Prostate gland (tissue), 2 donors: ENCODE data around the gene ST7.

Source experiments
- POLR2A ChIP-seq: fragments of 450-650 bp; IDR thresholded peaks from one replicate; pipeline ENCODE4 v1.6.1; 2016; ENCODE audit warnings: antibody characterized with exemption, mild to moderate bottlenecking
- POLR2AphosphoS5 ChIP-seq: sonication (generic); formaldehyde crosslinking; IDR thresholded peaks from one replicate; pipeline ENCODE4 v1.6.1; 2017; ENCODE audit warnings: antibody characterized with exemption
- TF ChIP-seq, protein P1 (sequence below), 4 experiments: fragments of 200-600 bp in 2 of 4; fragments of 450-650 bp in 2 of 4; sonication (generic) in 2 of 4; IDR thresholded peaks; 1 replicate in 3 of 4; 2 replicates in 1 of 4; pipeline ENCODE4 v1.5.1; 2016 to 2019; ENCODE audit warnings: antibody characterized with exemption in 4 of 4, mild to moderate bottlenecking in 2 of 4, moderate library complexity in 2 of 4

- TF ChIP-seq, protein P1, sequence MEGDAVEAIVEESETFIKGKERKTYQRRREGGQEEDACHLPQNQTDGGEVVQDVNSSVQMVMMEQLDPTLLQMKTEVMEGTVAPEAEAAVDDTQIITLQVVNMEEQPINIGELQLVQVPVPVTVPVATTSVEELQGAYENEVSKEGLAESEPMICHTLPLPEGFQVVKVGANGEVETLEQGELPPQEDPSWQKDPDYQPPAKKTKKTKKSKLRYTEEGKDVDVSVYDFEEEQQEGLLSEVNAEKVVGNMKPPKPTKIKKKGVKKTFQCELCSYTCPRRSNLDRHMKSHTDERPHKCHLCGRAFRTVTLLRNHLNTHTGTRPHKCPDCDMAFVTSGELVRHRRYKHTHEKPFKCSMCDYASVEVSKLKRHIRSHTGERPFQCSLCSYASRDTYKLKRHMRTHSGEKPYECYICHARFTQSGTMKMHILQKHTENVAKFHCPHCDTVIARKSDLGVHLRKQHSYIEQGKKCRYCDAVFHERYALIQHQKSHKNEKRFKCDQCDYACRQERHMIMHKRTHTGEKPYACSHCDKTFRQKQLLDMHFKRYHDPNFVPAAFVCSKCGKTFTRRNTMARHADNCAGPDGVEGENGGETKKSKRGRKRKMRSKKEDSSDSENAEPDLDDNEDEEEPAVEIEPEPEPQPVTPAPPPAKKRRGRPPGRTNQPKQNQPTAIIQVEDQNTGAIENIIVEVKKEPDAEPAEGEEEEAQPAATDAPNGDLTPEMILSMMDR (IDR thresholded peaks at IDR 0.05): no peak
- TF ChIP-seq POLR2A: no peak
- no peak for TF ChIP-seq POLR2AphosphoS5
Observed at GRCh38 chr7:116949941-116950801, 3.1 kb upstream of the ST7 start.
